ENCODE results near the gene RPL3. TPM values are rescaled to one million over a fixed set of nuclear protein-coding genes. Genes with fewer than 3 reads are reported as not detected.
"Not testable (repeated sequence)": the region's sequence is repeated elsewhere in the genome, so short reads cannot be mapped to it uniquely, and the experiment has no call there.

RPL3 gene
- total and polyA plus RNA-seq, 7 experiments from 2014 or later: 1,611 to 5,509 (median 3,848) TPM

DNA sequence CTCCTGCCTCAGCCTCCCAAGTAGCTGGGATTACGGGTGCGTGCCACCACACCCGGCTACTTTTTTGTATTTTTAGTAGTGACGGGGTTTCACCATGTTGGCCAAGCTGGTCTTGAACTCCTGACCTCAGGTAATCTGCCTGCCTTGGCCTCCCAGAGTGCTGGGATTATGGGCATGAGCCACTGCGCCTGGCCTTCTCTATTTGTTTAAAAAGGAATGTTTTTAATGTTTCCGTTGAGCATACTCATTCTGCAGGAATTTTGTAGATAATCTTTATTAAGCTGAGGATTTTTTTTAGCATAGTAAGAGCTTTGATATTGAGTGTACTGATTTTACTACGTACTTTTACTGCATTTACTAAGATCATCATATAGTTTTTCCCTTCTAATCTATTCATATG lies 20.4 kb upstream of the RPL3 start:
- POLR2A ChIA-PET: interaction anchor here (1.2 kb wide), 1 partner anchor 20 kb away, joined by 4 read pairs; no protein-coding TSS in a partner anchor
- not testable (repeated sequence) for H3K27ac Mint-ChIP-seq; DNase-seq; H3K36me3 Mint-ChIP-seq; H3K27me3 ChIP-seq (ENCODE audit: control insufficient read depth in 2 of 2, insufficient read depth in 2 of 2, low read length in 2 of 2); H3K27ac ChIP-seq (ENCODE audit: low read depth, low read length); H3K4me1 Mint-ChIP-seq; H3K36me3 ChIP-seq (ENCODE audit: control insufficient read depth in 2 of 3, insufficient read depth in 3 of 3, low read length in 3 of 3); H3K4me1 ChIP-seq (ENCODE audit: control insufficient read depth in 2 of 2, insufficient read depth in 2 of 2, low read length in 2 of 2); H3K4me3 ChIP-seq (ENCODE audit: low read length); H3K9me3 ChIP-seq (ENCODE audit: control insufficient read depth in 2 of 3, low read length in 3 of 3); ATAC-seq; H3K9me3 Mint-ChIP-seq; H3K4me3 Mint-ChIP-seq
- CTCF ChIA-PET: interaction anchor here (0.8 kb wide), 1 partner anchor 242 kb away, joined by 3 read pairs; no protein-coding TSS in a partner anchor
- intact Hi-C loops (cut with micrococcal nuclease): loop anchor here in 1 of 2 donors (10.0 kb wide), 1 partner anchor 75 kb away; no protein-coding TSS in a partner anchor
- peaks cover 0 to 30% (median 0%) of the 10 kb centered on the region in 5 donors for H3K27me3 Mint-ChIP-seq

DNA sequence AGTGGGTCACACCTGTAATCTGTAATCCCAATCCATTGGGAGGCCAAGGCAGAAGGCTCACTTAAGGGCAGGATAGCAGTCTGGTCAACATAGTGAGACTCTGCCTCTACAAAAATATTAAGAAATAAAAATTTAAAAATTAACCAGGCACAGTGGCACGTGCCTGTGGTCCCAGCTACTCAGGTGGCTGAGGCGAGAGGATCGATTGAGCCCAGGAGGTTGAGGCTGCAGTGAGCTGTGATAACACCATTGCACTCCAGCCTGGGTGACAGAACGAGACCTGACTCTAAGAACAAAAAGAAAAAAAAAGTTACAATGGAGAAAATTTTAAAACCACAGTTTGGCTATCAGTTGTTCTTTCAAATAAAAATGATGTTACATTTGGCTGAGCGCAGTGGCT lies 17.0 kb upstream of the RPL3 start:
- no peak for ATAC-seq
- Histone ChIP-seq H3K27ac (ENCODE audit: low read depth, low read length) (no peak overlapping the region), H3K4me3 (ENCODE audit: low read length) (no peak overlapping the region), H3K4me1 (ENCODE audit: control insufficient read depth in 2 of 2, insufficient read depth in 2 of 2, low read length in 2 of 2) (no peaks in the 10 kb centered on the region), H3K27me3 (ENCODE audit: control insufficient read depth in 2 of 2, insufficient read depth in 2 of 2, low read length in 2 of 2) (no peaks in the 10 kb centered on the region), H3K36me3 (ENCODE audit: control insufficient read depth in 2 of 3, insufficient read depth in 3 of 3, low read length in 3 of 3) (no peaks in the 10 kb centered on the region), H3K9me3 (ENCODE audit: control insufficient read depth in 2 of 3, low read length in 3 of 3) (no peaks in the 10 kb centered on the region)
- ChIA-PET CTCF (interaction anchor here (0.6 kb wide), 1 partner anchor 118 kb away, joined by 3 read pairs; no protein-coding TSS in a partner anchor), POLR2A (interaction anchor here (1.3 kb wide), 1 partner anchor 17 kb away, joined by 5 read pairs; the partner anchor contains the start of gene RPL3)
- no peak for DNase-seq
- Mint-ChIP-seq H3K9me3 (peaks cover 0 to 2% (median 0%) of the 10 kb centered on the region in 11 donors), H3K27me3 (peaks cover 0 to 12% (median 0%) of the 10 kb centered on the region in 5 donors), H3K36me3 (no peaks in the 10 kb centered on the region), H3K4me3 (no peak overlapping the region), H3K27ac (peak overlapping the region in 1 of 9 donors; percentile 21), H3K4me1 (peaks cover 5 to 14% (median 8%) of the 10 kb centered on the region in 7 donors)
- intact Hi-C loops (cut with micrococcal nuclease): no loop called here

DNA sequence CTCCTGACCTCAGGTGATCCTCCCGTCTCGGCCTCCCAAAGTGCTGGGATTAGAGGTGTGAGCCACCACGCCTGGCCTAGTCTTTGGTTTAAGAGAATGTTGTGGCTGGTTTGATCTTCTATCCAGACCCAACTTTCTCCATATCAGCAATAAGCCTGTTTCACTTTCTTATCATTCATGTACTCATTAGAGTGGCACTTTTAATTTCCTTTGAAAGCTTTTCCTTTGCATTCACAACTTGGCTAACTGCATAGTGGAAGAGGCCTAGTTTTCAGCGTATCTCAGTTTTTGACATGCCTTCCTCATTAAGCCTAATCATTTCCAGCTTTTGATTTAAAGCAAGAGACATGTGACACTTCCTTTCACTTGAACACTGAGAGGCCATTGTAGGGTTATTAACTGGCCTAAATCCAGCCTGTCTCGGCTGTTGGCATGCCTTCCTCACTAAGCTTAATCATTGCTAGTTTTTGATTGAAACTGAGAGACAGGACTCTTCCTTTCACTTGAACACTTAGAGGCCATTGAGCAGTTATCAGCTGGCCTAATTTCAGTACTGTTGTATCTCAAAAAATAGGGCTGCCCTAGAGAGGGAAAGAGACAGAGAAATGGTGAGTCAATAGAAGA lies 13.1 kb upstream of the RPL3 start:
- no peak overlapping the region for H3K27ac Mint-ChIP-seq
- H3K36me3 Mint-ChIP-seq: no peaks in the 10 kb centered on the region
- Histone ChIP-seq H3K27ac (ENCODE audit: low read depth, low read length) (no peak overlapping the region), H3K4me3 (ENCODE audit: low read length) (no peak overlapping the region), H3K27me3 (ENCODE audit: control insufficient read depth in 2 of 2, insufficient read depth in 2 of 2, low read length in 2 of 2) (no peaks in the 10 kb centered on the region), H3K9me3 (ENCODE audit: control insufficient read depth in 2 of 3, low read length in 3 of 3) (no peaks in the 10 kb centered on the region), H3K4me1 (ENCODE audit: control insufficient read depth in 2 of 2, insufficient read depth in 2 of 2, low read length in 2 of 2) (no peaks in the 10 kb centered on the region), H3K36me3 (ENCODE audit: control insufficient read depth in 2 of 3, insufficient read depth in 3 of 3, low read length in 3 of 3) (no peaks in the 10 kb centered on the region)
- peaks cover 0 to 2% (median 0%) of the 10 kb centered on the region in 5 donors for H3K27me3 Mint-ChIP-seq
- DNase-seq (no peak), ATAC-seq (no peak)
- H3K9me3 Mint-ChIP-seq: peaks cover 0 to 2% (median 0%) of the 10 kb centered on the region in 11 donors
- ChIA-PET CTCF (interaction anchor here (0.9 to 3.5 kb wide), 2 partner anchors 11 to 104 kb away, joined by 3 to 20 read pairs; no protein-coding TSS in a partner anchor), POLR2A (interaction anchor here (0.6 to 4.1 kb wide), 5 partner anchors 10 to 943 kb away, joined by 3 to 33 read pairs (median 4); partner anchors contain the start of genes RPL3 and SYNGR1)
- H3K4me1 Mint-ChIP-seq: peaks cover 6 to 20% (median 15%) of the 10 kb centered on the region in 7 donors
- intact Hi-C loops (cut with micrococcal nuclease): no loop called here
- H3K4me3 Mint-ChIP-seq: no peak overlapping the region

DNA sequence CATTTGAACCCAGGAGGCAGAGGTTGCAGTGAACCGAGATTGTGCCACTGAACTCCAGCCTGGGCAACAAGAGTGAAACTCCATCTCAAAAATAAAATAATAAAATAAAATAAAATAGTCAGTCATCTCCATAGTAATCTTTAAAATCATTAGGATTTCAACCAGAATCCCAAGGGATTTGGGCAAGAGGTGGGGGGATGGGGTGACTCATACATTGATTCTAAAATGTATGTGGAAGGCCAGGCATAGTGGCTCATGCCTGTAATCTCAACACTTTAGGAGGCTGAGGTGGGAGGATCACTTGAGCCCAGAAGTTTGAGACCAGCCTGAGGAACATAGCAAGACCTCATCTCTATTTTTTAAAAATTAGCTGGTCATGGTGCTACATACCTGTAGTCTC lies 11.1 kb upstream of the RPL3 start:
- H3K27ac Mint-ChIP-seq; H3K36me3 ChIP-seq (ENCODE audit: control insufficient read depth in 2 of 3, insufficient read depth in 3 of 3, low read length in 3 of 3); DNase-seq; H3K4me3 Mint-ChIP-seq; H3K27me3 Mint-ChIP-seq; H3K36me3 Mint-ChIP-seq; H3K27me3 ChIP-seq (ENCODE audit: control insufficient read depth in 2 of 2, insufficient read depth in 2 of 2, low read length in 2 of 2); intact Hi-C loops (cut with micrococcal nuclease); H3K9me3 ChIP-seq (ENCODE audit: control insufficient read depth in 2 of 3, low read length in 3 of 3); H3K4me3 ChIP-seq (ENCODE audit: low read length); ATAC-seq; H3K9me3 Mint-ChIP-seq; H3K27ac ChIP-seq (ENCODE audit: low read depth, low read length); H3K4me1 ChIP-seq (ENCODE audit: control insufficient read depth in 2 of 2, insufficient read depth in 2 of 2, low read length in 2 of 2): not testable (repeated sequence)
- ChIA-PET CTCF (interaction anchor here (3.5 kb wide), 1 partner anchor 13 kb away, joined by 20 read pairs; no protein-coding TSS in a partner anchor), POLR2A (interaction anchor here (1.5 to 4.1 kb wide), 2 partner anchors 12 to 189 kb away, joined by 7 to 33 read pairs; partner anchors contain the start of genes ATF4 and RPL3)
- peaks cover 6 to 20% (median 15%) of the 10 kb centered on the region in 7 donors for H3K4me1 Mint-ChIP-seq

DNA sequence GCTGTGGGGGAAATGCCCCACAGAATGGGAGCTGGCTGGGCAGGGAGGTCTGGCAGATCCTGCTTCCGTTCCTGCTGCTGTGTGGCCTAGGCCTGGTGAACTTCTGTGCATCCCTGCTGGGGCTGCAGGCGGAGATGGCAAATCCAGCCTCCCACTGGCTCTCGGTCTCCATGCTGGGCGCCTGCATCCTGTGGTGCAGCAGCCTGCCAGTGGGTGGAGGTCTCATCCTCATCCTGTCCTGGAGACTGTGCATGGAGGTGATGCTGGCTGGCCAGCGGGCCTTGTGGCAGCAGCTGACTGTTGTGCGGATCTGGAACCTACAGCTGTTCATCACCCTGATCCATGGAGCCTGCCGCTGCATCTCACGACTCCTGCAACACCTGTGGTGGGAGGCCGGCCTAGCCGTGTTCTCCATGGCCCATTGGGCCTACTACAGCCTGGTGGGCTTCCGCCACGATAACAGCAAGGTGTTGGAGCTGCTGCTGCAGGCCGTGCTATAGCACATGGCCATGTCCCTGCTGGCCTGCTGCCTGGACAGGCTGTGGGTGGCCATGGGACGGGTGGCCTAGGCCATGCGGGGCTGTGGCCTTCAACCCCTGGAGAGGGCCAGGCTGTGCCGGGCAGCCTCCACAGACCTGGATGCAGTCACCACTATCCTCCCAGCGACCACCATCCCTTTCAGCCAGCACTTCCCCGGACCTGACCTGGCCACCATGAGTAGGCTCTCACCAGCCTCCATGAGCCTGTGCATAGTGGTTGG lies 8.8 kb upstream of the RPL3 start:
- no peaks in the 10 kb centered on the region for H3K4me1 ChIP-seq (ENCODE audit: control insufficient read depth in 2 of 2, insufficient read depth in 2 of 2, low read length in 2 of 2)
- peaks cover 0 to 9% (median 0%) of the 10 kb centered on the region in 5 donors for H3K27me3 Mint-ChIP-seq
- H3K4me1 Mint-ChIP-seq: peaks cover 6 to 20% (median 15%) of the 10 kb centered on the region in 7 donors
- H3K4me3 Mint-ChIP-seq: no peak overlapping the region
- no peaks in the 10 kb centered on the region for H3K36me3 ChIP-seq (ENCODE audit: control insufficient read depth in 2 of 3, insufficient read depth in 3 of 3, low read length in 3 of 3)
- H3K27ac ChIP-seq (ENCODE audit: low read depth, low read length): no peak overlapping the region
- ChIA-PET POLR2A (interaction anchor here (3.0 kb wide), 1 partner anchor 10 kb away, joined by 15 read pairs; no protein-coding TSS in a partner anchor), CTCF (no interaction called here)
- no peak overlapping the region for H3K27ac Mint-ChIP-seq
- intact Hi-C loops (cut with micrococcal nuclease): loop anchor here in 1 of 2 donors (5.0 kb wide), 1 partner anchor 704 kb away; no protein-coding TSS in a partner anchor
- H3K9me3 ChIP-seq (ENCODE audit: control insufficient read depth in 2 of 3, low read length in 3 of 3): no peaks in the 10 kb centered on the region
- no peaks in the 10 kb centered on the region for H3K27me3 ChIP-seq (ENCODE audit: control insufficient read depth in 2 of 2, insufficient read depth in 2 of 2, low read length in 2 of 2)
- peaks cover 0 to 2% (median 0%) of the 10 kb centered on the region in 11 donors for H3K9me3 Mint-ChIP-seq
- H3K4me3 ChIP-seq (ENCODE audit: low read length): no peak overlapping the region
- no peaks in the 10 kb centered on the region for H3K36me3 Mint-ChIP-seq
- ATAC-seq (no peak), DNase-seq (no peak)

DNA sequence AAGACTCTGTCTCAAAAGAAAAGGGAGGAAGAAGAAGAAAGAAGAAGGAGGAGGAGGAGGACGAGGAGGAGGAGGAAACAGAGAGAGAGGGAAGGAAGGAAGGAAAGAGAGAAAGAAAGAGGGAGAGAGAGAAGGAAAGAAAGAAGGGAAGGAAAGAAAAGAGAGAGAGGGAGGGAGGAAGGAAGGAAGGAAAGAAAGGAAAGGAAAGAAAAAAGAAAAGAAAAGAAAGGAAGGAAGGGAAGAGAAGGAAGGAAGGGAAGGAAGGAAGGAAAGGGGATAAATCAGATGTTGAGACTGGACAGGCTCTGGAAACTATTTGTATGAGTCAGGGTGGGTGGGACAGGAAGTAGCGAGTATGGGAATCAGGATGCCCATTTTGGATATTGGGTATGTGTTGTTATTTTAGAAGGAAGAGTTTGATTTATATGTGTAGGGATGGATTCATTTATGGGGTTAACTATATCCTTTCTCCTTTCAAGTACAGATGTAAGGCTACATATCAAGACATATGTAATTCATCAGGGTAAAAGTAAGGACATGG lies 6.0 kb upstream of the RPL3 start:
- no peaks in the 10 kb centered on the region for H3K36me3 Mint-ChIP-seq
- H3K4me1 Mint-ChIP-seq: peaks cover 0 to 8% (median 0%) of the 10 kb centered on the region in 7 donors
- no peak for ATAC-seq
- H3K9me3 Mint-ChIP-seq: no peaks in the 10 kb centered on the region
- no peaks in the 10 kb centered on the region for H3K9me3 ChIP-seq (ENCODE audit: control insufficient read depth in 2 of 3, low read length in 3 of 3)
- no peak overlapping the region for H3K4me3 Mint-ChIP-seq
- peaks cover 0 to 9% (median 0%) of the 10 kb centered on the region in 5 donors for H3K27me3 Mint-ChIP-seq
- no peak for DNase-seq
- no peaks in the 10 kb centered on the region for H3K27me3 ChIP-seq (ENCODE audit: control insufficient read depth in 2 of 2, insufficient read depth in 2 of 2, low read length in 2 of 2)
- H3K27ac ChIP-seq (ENCODE audit: low read depth, low read length): no peak overlapping the region
- no peaks in the 10 kb centered on the region for H3K4me1 ChIP-seq (ENCODE audit: control insufficient read depth in 2 of 2, insufficient read depth in 2 of 2, low read length in 2 of 2)
- intact Hi-C loops (cut with micrococcal nuclease): loop anchor here in 1 of 2 donors (5.0 kb wide), 1 partner anchor 707 kb away; no protein-coding TSS in a partner anchor
- CTCF ChIA-PET: no interaction called here
- POLR2A ChIA-PET: no interaction called here
- H3K27ac Mint-ChIP-seq: peak overlapping the region in 1 of 9 donors; percentile 11
- H3K4me3 ChIP-seq (ENCODE audit: low read length): no peak overlapping the region
- H3K36me3 ChIP-seq (ENCODE audit: control insufficient read depth in 2 of 3, insufficient read depth in 3 of 3, low read length in 3 of 3): no peaks in the 10 kb centered on the region

Data from naive thymus-derived CD4-positive, alpha-beta T cell (primary cell).